ENCODE measurements around the gene ZNF609.

DNA sequence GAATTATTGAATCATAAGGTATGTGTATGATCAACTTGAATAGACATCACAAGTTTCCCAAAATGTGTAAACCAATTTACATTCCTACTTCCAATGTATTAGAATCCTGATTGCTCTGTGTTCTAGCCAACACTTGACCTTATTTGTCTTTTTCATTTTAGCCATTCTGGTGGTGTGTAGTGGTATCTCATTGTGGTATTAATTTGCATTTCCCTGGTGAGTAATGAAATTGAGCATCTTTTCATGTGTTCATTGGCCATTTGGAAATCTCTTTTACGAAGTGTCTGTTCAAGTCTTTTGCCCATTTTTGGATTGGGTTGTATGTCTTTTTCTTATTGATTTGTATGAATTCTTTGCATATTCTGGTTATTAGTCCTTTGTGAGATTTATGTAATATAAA is 177.0 kb downstream of the ZNF609 start:
- TF ChIP-seq EZH2 (IDR thresholded peaks at IDR 0.05; ENCODE audit: insufficient read depth, poor library complexity, severe bottlenecking) (no peak), EZH2phosphoT487 (IDR thresholded peaks at IDR 0.05; ENCODE audit: insufficient read depth, low read depth) (no peak)
